ENCODE measurements around the gene NXPE3. TPM values are rescaled to one million over a fixed set of nuclear protein-coding genes. Genes with fewer than 3 reads are reported as not detected.

Gene NXPE3
- total and polyA plus RNA-seq, 2 of the 8 experiments (the other 6 are each of a cell fraction or from before 2014, with no cell fraction given): 10.9 to 22.7 TPM

DNA sequence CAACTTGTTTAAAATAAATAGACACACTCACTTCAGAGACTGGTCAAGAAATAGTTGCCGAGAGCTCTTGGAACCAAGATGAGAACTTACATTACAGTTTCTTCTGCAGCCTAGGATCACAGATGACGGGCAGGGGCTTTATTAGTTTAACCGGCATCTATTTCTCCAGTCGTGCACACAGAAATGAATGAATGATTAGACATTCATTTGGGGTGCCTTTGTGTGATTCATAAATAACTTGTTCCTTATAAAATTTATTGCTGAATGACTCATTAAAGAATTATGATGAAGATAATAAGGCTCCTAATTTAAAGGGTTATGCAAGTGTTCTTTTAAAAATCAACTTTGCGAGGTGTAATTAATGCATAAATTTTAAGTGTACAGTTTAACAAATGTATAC, 91.1 kb downstream of the NXPE3 start:
- no peak overlapping the region for H3K4me3 ChIP-seq (ENCODE audit: extremely low read depth in 1 of 4, insufficient read depth in 2 of 4, low read depth in 3 of 4, low read length in 4 of 4)
- H2BK15ac ChIP-seq (ENCODE audit: low read length): no peak overlapping the region
- 92% methylated on average over 5 of the region's 5 CpGs; no CpG with 5 or more reads in 1 of the 2 experiments for WGBS, 2 experiments (ENCODE audit: extremely low coverage in 1 of 2, insufficient coverage in 1 of 2, insufficient read length in 1 of 2, insufficient replicate concordance in 2 of 2, low coverage in 1 of 2, low lambda C conversion rate in 2 of 2, missing lambda C conversion rate in 1 of 2)
- DNase-seq (ENCODE audit: low read depth in 1 of 2, low spot score in 2 of 2) (no peak), FAIRE-seq (no peak)
- H3K56ac ChIP-seq (replicated peaks; ENCODE audit: insufficient read length, low read depth, low read length): no peak overlapping the region
- ChIA-PET POLR2A (ENCODE audit: partially characterized antibody) (interaction anchor here (1.0 kb wide), 1 partner anchor 9 kb away, joined by 4 read pairs; no protein-coding TSS in a partner anchor), CTCF (ENCODE audit: partially characterized antibody) (interaction anchor here (0.6 to 0.9 kb wide), 2 partner anchors 20 to 216 kb away, joined by 4 to 5 read pairs; no protein-coding TSS in a partner anchor)
- H3K14ac ChIP-seq (ENCODE audit: insufficient read length): no peak overlapping the region
- H2BK20ac ChIP-seq (ENCODE audit: low read length): no peak overlapping the region
- no peak overlapping the region for H2AK5ac ChIP-seq (ENCODE audit: low read depth, low read length)
- TF ChIP-seq FOSL1 (IDR thresholded peaks at IDR 0.05; ENCODE audit: insufficient read depth, low read depth, low read length) (no peak), SRF (IDR thresholded peaks at IDR 0.05; ENCODE audit: low read depth, low read length) (no peak), GTF2F1 (IDR thresholded peaks at IDR 0.05; ENCODE audit: borderline replicate concordance, low read depth, low read length) (no peak), CBX5 (IDR thresholded peaks at IDR 0.05; ENCODE audit: low read depth, low read length) (no peak)
- no peak overlapping the region for H3K4me2 ChIP-seq (ENCODE audit: insufficient read depth in 1 of 2, low read depth in 2 of 2, low read length in 2 of 2)
- no peaks in the 10 kb centered on the region for H3K23me2 ChIP-seq (ENCODE audit: low read depth, low read length)
- H3K36me3 ChIP-seq (ENCODE audit: control insufficient read depth in 2 of 4, insufficient read depth in 4 of 4, low read length in 3 of 4): no peaks in the 10 kb centered on the region
- no peak overlapping the region for H3K4ac ChIP-seq (replicated peaks; ENCODE audit: insufficient read length, low read depth, low read length)
- H3K4me1 ChIP-seq (replicated peaks in 1 of 4; ENCODE audit: control insufficient read depth in 3 of 4, insufficient read depth in 4 of 4, low read length in 3 of 4): no peaks in the 10 kb centered on the region
- H3K27me3 ChIP-seq (replicated peaks in 1 of 4; ENCODE audit: control insufficient read depth in 3 of 4, extremely low read depth in 1 of 4, insufficient read depth in 3 of 4, low read length in 3 of 4): no peaks in the 10 kb centered on the region
- no peak overlapping the region for H3K23ac ChIP-seq (ENCODE audit: insufficient read length)
- H2BK12ac ChIP-seq (ENCODE audit: low read depth, low read length): no peak overlapping the region
- no peak overlapping the region for H3K18ac ChIP-seq (ENCODE audit: extremely low read depth, low read length)
- no peak overlapping the region for H4K5ac ChIP-seq (ENCODE audit: insufficient read length, low read depth, low read length)
- H4K8ac ChIP-seq (ENCODE audit: extremely low read depth, insufficient read depth, low read length): no peak overlapping the region
- no peaks in the 10 kb centered on the region for H3K79me2 ChIP-seq (ENCODE audit: control insufficient read depth in 1 of 2, insufficient read depth in 2 of 2, low read length in 2 of 2)
- no peaks in the 10 kb centered on the region for H3K9me3 ChIP-seq (ENCODE audit: insufficient read depth in 2 of 2, low read depth in 1 of 2, low read length in 1 of 2)
- H3K79me1 ChIP-seq (ENCODE audit: low read depth, low read length): no peaks in the 10 kb centered on the region
- no peak overlapping the region for H2AFZ ChIP-seq (ENCODE audit: low read length)
- no peaks in the 10 kb centered on the region for H4K20me1 ChIP-seq (replicated peaks in 1 of 2; ENCODE audit: control insufficient read depth in 1 of 2, insufficient read depth in 2 of 2, low read length in 2 of 2)
- no peak overlapping the region for H4K91ac ChIP-seq (replicated peaks; ENCODE audit: insufficient read length, low read length)
- H3K9ac ChIP-seq (replicated peaks in 1 of 4; ENCODE audit: extremely low read depth in 1 of 4, low read depth in 3 of 4, low read length in 3 of 4): no peak overlapping the region
- no peak overlapping the region for H2BK5ac ChIP-seq (ENCODE audit: low read depth, low read length)
- H2BK120ac ChIP-seq (replicated peaks; ENCODE audit: low read depth, low read length): no peak overlapping the region
- H3K27ac ChIP-seq (ENCODE audit: low read depth, low read length): no peak overlapping the region
